ENCODE data around the gene RCBTB1. TPM values are rescaled to one million over a fixed set of nuclear protein-coding genes. Genes with fewer than 3 reads are reported as not detected.

The RCBTB1 gene
- polyA plus RNA-seq, 2 of the 4 experiments (the other 2 are of a cell fraction) = 11.9 to 20.7 TPM

DNA sequence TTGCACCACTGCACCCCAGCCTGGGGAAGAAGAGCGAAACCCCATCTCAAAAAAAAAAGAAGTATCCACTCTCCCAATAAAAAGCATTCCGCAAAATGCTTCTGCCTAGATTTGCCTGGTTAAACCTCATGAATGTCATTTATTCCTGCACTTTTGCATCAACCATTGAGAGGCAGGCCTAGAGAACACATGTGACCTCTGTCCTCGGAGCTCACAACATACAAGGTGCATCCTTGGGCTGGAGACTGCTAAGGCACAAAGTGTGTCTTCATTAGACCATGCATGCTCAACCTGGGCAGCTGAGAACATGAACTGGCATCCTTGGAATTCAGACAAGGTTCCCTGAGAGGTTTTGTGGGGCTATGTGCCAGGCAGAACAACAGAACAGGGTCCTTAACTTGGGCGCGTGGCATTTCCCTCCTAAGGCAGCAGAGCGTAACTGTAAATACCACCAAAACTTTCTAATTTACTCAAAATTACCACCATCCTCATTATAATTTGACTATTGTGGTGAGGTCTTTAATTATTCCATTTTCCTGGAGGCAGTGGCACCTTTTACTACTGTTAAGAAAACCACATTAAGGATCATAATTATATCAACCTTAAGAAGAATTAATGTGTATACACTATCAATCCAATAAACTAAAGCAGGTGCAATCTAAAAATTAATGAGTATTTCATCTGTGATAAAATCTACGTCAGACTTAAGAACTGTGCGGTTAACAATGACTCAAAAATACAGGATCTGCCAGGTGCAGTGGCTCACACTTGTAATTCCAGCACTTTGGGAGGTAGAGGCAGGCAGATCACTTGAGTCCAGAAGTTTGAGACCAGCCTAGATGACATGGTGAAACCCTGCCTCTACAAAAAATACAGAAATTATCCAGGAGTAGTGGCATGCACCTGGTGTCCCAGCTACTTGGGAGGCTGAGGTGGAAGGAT lies 13.8 kb downstream of the RCBTB1 start:
- H3K4me3 ChIP-seq = no peak overlapping the region
- FAIRE-seq (no peak), ATAC-seq (no peak), DNase-seq (ENCODE audit: low read depth in 1 of 2, low spot score in 1 of 2) (no peak)
- CTCF ChIA-PET = interaction anchor here (0.8 to 1.0 kb wide), 2 partner anchors 21 to 60 kb away, joined by 3 read pairs; no protein-coding TSS in a partner anchor
- no peaks in the 10 kb centered on the region for H3K9me3 ChIP-seq
- peaks cover 7% of the 10 kb centered on the region; the same call in 2 of the 3 replicates for H3K4me1 ChIP-seq
- TF ChIP-seq SMC3 (IDR thresholded peaks at IDR 0.05) (no peak), JUN (IDR thresholded peaks at IDR 0.05) (no peak), FOSB (CRISPR knock-in tag; IDR thresholded peaks at IDR 0.05) (no peak), POLR2A (IDR thresholded peaks at IDR 0.05; ENCODE audit: low read length) (no peak), NFE2L2 (conservative IDR thresholded peaks at IDR 0.05; ENCODE audit: low read length) (no peak), RARB (CRISPR knock-in tag; IDR thresholded peaks at IDR 0.05) (no peak)
- TF ChIP-seq, protein P1, sequence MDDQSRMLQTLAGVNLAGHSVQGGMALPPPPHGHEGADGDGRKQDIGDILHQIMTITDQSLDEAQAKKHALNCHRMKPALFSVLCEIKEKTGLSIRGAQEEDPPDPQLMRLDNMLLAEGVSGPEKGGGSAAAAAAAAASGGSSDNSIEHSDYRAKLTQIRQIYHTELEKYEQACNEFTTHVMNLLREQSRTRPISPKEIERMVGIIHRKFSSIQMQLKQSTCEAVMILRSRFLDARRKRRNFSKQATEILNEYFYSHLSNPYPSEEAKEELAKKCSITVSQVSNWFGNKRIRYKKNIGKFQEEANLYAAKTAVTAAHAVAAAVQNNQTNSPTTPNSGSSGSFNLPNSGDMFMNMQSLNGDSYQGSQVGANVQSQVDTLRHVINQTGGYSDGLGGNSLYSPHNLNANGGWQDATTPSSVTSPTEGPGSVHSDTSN (IDR thresholded peaks at IDR 0.05) = no peak
- TF ChIP-seq, protein P2, sequence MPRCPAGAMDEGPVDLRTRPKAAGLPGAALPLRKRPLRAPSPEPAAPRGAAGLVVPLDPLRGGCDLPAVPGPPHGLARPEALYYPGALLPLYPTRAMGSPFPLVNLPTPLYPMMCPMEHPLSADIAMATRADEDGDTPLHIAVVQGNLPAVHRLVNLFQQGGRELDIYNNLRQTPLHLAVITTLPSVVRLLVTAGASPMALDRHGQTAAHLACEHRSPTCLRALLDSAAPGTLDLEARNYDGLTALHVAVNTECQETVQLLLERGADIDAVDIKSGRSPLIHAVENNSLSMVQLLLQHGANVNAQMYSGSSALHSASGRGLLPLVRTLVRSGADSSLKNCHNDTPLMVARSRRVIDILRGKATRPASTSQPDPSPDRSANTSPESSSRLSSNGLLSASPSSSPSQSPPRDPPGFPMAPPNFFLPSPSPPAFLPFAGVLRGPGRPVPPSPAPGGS (IDR thresholded peaks at IDR 0.05) = no peak
- TF ChIP-seq, protein P3, sequence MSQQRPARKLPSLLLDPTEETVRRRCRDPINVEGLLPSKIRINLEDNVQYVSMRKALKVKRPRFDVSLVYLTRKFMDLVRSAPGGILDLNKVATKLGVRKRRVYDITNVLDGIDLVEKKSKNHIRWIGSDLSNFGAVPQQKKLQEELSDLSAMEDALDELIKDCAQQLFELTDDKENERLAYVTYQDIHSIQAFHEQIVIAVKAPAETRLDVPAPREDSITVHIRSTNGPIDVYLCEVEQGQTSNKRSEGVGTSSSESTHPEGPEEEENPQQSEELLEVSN (IDR thresholded peaks at IDR 0.05; ENCODE audit: borderline replicate concordance, low read depth) = no peak
- TF ChIP-seq, protein P4, sequence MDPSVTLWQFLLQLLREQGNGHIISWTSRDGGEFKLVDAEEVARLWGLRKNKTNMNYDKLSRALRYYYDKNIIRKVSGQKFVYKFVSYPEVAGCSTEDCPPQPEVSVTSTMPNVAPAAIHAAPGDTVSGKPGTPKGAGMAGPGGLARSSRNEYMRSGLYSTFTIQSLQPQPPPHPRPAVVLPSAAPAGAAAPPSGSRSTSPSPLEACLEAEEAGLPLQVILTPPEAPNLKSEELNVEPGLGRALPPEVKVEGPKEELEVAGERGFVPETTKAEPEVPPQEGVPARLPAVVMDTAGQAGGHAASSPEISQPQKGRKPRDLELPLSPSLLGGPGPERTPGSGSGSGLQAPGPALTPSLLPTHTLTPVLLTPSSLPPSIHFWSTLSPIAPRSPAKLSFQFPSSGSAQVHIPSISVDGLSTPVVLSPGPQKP (IDR thresholded peaks at IDR 0.05; ENCODE audit: low read depth, low read length) = no peak
- POLR2A ChIA-PET = no interaction called here
- H3K4me2 ChIP-seq = no peak overlapping the region
- H3K27ac ChIP-seq = no peak overlapping the region
- 96% methylated on average over 8 of the region's 8 CpGs for WGBS (ENCODE audit: missing lambda C conversion rate)

- H3K27ac ChIP-seq = no peak overlapping the region
- no peak overlapping the region for H3K4me3 ChIP-seq
- no peak for FAIRE-seq
- DNase-seq (ENCODE audit: low read depth in 1 of 2, low spot score in 1 of 2) = no peak
- 96% methylated on average over 1 of the region's 1 CpG for WGBS (ENCODE audit: missing lambda C conversion rate)
- H3K4me1 ChIP-seq = peaks cover 7% of the 10 kb centered on the region; the same call in 2 of the 3 replicates
- no peak overlapping the region for H3K4me2 ChIP-seq
- TF ChIP-seq, protein P1 (IDR thresholded peaks at IDR 0.05) = no peak
- TF ChIP-seq ATOH8 (CRISPR knock-in tag; IDR thresholded peaks at IDR 0.05; ENCODE audit: low read depth) = no peak
- no peak for TF ChIP-seq EHMT2 (IDR thresholded peaks at IDR 0.05; ENCODE audit: low read depth)
- TF ChIP-seq, protein P2 (IDR thresholded peaks at IDR 0.05) = no peak
- TF ChIP-seq TP53 (CRISPR knock-in tag; IDR thresholded peaks at IDR 0.05) = no peak
- no peak for TF ChIP-seq RARB (CRISPR knock-in tag; IDR thresholded peaks at IDR 0.05)
- TF ChIP-seq EP300 (IDR thresholded peaks at IDR 0.05) = no peak
- no peak for TF ChIP-seq HOXA7 (CRISPR knock-in tag; IDR thresholded peaks at IDR 0.05)
- TF ChIP-seq ZFP36 (IDR thresholded peaks at IDR 0.05; ENCODE audit: borderline replicate concordance, partially characterized antibody) = no peak
- no peak for ATAC-seq
- ChIA-PET POLR2A (no interaction called here), CTCF (interaction anchor here (0.7 kb wide), 1 partner anchor 36 kb away, joined by 3 read pairs; no protein-coding TSS in a partner anchor)
- H3K9me3 ChIP-seq = no peaks in the 10 kb centered on the region
Observed at GRCh38 chr13:49569993-49570689, 15.2 kb downstream of the RCBTB1 start.
